Activated T-cell treated with anti-CD3 and anti-CD28 coated beads for 48 hours (primary cell): Measurements from ENCODE around the gene STX4.

ENCODE experiments used
- DNase-seq: peaks from one replicate; pipeline ENCODE4 v3.0.0-alpha.2; 2020; ENCODE audit warnings: low read depth

STX4 gene

DNA sequence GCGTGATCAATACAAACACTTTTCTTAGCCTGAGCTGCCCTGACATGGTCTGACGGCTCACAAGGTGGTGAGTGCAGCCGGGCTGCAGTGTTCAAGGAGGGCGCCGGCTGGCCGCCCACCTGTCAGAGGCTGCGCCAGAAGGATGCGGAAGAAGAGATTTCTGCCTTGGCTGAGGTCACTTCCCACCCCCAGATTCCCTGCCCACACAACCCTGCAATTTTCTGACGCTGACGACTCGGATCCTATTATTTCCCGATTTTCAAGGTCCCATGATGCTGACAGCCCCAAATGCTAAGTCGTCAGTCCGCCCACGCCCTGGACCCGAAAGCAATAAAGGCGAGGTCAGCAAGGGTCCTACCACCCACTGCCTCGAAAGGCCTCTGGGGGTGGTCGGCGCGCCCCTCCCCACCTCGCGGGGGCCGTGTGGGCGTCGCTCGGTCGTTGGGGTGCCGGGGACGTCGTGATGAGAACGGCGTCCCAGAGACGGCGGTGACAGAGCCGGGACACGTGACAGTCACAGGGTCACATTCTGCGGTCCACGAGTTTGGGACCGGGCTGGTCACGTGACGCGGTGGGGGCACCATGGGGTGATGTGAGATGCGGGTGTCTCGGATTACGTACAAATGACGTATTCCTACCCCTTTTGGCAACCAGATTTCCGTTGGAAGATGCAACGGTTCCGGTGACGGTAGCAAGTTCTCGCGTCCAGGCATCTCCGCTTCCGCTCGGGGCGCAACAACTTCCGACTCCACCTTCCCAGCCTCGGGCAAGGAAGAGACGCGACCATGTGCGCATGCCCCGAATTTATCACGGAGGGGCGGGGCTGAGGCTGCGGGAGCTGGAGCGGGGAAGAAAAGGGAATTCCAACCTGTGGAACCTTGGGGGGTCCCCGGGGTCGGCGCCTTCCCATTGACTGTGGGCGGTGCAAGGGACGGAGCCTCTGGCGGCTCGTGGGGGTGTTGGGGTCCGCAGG lies at the start of gene STX4:
Gene STX4 (plus strand): TSS at position 823 of the 973 bp plus-strand sequence. CDS start 248 bp downstream, outside the sequence.
- peak; percentile 93 for DNase-seq

DNA sequence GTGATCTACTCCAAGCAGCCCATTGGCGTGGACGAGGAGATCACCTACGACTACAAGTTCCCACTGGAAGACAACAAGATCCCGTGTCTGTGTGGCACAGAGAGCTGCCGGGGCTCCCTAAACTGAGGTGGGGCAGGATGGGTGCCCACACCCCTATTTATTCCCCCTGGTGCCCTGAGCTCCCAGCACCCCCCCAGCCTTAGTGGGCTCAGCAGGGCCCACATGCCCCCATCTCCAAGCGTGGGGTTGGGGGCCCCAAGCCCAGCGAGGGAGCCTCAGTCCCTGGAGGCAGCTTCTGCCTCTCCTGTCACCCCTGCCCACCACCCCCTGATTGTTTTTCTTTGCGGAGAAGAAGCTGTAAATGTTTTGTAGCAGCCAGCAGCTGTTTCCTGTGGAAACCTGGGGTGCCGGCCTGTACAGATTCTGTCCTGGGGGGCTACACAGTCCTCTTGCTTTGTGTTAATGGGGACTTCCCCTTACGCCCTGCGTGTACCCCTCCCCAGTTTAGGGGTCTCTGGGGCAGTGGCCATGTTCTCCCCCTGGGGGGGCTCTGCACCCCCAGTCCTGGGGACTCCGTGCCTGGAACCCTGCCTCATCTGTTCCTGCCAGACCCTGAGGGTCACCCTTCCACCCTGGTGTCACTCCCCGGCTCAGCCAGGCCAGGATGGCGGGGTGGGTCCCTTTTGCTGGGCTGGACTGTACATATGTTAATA lies 49.3 kb upstream of the STX4 start:
- no peak for DNase-seq

DNA sequence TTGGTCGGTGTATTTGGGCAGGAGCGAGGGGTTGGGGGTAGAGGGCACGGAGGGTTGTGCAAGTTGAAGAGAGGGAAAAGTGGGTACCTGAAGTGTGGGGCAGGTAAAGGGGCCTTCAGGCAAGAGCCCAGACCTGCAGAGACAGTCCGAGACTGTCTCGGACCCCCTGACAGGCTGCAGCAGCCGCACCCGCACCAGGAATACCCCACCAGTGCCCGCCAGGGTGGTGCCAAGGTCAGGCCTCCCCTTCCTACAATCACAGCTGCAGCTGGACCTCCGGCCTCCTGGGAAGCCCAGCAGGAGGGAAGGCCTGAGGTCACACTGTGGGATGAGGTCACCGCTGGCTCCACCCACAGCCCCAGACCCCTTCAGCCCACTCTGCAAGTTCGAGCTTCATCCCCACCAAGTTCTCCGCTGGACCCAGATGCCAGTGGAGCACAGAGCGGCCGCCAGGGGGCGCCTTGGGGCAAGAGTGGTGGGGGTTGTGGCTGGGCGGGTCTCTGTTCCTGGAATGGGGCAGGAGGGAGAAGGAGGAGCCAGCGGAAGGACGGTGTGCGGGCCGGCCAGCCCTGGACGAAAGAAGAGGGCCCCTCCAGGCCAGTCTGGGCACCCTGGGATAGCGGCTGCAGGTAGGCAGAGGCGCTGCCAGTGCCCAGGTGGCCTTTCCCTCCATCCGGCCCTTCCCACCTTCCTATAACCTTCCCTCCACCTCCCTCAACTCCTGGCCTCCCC lies 48.5 kb upstream of the STX4 start, which contains the start of gene HSD3B7:
Gene HSD3B7 (plus strand): TSS at position 539 of the 732 bp plus-strand sequence. CDS start 452 bp downstream, outside the sequence.
- DNase-seq, result peak; percentile 77

- DNase-seq, result no peak
These were observed 47.8 kb upstream of the STX4 start for GRCh38 chr16:30985401-30986128.

- DNase-seq, result no peak
These were observed 47.0 kb upstream of the STX4 start for GRCh38 chr16:30986129-30986991.

DNA sequence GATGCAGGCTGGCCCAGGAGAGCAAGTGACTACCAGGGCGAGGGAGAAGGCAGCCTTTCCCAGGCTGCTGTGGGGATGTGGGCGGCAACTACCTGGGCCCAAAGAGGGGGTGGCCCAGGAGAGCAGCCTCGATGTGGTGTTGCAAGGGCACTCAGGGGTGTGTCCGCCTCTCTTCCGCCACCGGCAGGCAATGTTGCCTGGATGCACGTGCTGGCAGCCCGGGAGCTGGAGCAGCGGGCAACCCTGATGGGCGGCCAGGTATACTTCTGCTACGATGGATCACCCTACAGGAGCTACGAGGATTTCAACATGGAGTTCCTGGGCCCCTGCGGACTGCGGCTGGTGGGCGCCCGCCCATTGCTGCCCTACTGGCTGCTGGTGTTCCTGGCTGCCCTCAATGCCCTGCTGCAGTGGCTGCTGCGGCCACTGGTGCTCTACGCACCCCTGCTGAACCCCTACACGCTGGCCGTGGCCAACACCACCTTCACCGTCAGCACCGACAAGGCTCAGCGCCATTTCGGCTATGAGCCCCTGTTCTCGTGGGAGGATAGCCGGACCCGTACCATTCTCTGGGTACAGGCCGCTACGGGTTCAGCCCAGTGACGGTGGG lies 45.7 kb upstream of the STX4 start:
- DNase-seq, result no peak

- no peak for DNase-seq
These were observed 43.8 kb upstream of the STX4 start for GRCh38 chr16:30989469-30990047.

DNA sequence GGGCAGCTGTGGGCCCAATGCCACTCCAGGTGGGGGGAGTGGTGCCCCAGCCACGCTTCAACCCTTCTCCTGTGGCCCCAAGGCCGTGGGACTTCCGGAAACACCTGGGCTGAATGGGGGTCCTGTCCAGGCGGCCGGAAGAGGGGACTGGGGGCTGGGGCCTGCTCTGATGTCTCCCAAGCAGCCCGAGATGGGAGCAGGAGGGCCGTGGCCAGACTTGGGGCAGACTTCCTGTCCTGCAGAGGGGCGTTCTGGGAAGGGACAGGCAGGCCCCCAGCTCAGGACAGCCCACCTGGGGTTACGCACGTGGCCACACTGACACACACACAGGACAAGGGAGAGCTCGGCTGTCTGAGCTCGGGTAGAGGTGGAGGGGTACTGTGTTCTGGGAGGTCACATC lies 43.3 kb upstream of the STX4 start:
- no peak for DNase-seq

DNA sequence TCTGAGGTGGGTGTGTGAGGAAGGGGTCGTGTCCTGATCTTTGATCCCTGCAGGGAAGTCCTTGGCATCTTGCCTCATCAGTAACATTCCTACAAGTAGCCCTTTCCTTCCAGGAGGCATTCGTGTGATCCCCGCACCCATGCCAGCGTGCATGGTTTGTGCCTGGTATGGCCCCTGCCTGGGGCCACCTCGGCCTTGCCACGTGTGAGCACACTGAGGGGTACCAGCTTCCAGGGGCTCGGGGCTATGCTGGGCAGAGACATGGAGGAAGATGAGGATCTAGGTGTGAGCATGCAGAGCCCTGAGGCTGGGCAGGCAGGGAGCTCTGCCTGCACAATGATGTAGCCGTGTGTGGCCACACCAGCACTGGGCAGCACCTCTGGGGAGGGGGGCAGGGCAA lies 42.3 kb upstream of the STX4 start:
- no peak for DNase-seq

DNA sequence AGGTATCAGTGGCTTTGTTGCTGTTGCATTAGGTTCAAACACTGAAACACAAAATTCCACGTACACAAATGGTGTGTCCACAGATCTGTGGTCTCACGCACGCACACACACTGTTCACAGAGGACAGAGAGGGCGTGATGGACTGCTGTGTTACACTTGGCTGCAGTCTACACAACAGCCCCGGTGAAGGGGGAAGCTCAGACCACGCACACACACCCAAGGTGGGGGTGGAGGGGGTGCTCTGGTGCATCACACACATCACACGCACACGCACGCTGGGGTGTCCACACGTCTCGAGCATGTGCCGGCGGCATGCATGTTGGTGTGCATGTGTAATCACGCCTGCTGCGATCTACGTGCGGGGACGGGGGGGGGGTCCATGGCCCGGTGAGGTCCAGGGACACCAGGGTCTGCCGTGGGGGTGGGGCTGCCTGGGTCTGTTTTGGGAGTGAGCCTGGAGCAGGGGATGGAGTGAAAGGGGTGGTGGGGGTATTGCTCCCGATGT lies 41.0 kb upstream of the STX4 start:
- no peak for DNase-seq

DNA sequence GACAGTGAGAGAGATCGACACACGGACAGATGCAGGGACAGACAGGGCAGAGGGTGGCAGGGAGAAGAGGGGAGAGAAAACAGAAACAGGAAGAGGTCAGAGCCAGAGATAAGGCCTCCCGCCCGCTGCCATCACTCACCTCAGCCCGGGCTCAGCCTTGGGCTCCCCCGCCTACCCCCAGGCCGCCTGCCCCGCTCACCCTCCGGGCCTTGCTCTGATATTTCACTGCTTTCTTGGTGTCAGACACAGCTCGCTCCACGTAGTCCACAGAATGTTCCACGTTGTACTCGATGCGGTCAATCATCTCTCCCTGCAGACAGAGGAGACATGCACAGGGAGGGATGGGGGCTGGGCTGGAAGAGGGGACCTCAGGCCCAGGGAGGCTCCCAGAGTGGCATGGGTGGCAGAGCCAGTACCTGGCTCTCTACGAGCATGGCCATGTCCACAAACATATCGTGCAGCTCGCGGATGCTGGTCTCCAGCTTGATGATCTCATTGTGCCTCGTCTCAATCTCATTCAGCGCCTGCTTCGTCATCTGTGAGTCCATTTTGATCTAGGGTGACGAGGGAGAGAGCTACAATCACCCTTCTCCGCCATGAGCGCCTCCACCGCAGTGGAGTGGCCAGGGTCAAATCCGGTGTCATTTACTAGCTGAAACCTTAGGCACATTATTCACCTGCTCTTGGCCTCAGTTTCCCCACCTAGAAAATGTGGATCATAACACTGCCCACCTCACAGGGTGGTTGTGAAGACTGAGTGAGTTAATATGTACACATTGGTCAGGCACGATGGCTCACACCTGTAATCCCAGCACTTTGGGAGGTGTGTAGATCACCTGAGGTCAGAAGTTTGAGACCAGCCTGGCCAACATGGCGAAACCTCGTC lies 40.2 kb upstream of the STX4 start:
- no peak for DNase-seq

DNA sequence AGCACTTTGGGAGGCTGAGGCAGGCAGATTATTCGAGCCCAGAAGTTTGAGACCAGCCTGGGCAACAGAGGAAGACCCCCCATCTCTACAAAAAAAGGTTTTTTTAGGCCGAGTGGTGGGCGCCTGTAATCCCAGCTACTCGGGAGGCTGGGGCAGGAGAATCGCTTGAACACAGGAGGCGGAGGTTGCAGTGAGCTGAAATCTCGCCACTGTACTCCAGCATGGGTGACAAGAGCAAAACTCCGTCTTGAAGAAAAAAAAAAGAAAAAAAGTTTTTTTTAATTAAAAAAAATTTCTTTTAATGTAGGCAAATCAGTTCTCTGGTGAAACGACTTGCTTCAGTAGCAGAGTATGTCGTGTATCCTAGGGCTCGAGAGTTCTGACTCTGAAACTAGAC lies 37.4 kb upstream of the STX4 start:
- DNase-seq, result no peak

DNA sequence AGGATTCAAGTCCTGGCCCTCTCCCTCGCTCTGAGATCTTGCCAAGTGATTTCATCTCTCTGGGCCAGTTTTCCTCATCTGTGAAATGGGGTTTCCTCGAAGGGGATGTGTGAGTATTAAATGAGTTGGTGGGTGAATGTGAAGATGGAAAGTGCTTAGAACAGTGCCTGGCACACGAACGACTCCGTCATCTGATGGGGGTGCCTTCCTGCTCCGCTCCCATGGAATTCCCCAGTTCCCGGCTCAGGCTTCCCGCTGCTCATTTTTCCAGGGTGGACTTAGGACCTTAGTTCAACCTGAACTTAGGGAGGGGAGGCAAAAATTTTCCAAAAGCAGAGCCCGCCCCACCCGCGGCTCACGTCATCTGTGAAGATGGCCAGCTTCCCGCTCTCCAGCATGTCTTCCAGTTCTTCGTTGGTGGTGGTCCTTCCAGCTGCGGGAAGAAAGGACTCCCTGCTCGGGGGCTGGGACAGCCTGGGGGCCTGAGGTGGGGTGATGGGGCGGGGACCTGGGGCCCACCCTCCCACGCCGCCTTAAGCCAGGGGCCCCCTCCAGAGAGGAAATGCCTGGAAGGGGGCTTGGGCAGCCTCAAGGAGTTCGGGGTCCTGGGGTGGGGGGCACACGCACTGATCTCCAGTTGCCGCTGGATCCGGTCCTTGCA lies 36.9 kb upstream of the STX4 start:
- DNase-seq, result no peak

- DNase-seq, result peak; percentile 83
These were observed 36.2 kb upstream of the STX4 start for GRCh38 chr16:30996985-30997724.

DNA sequence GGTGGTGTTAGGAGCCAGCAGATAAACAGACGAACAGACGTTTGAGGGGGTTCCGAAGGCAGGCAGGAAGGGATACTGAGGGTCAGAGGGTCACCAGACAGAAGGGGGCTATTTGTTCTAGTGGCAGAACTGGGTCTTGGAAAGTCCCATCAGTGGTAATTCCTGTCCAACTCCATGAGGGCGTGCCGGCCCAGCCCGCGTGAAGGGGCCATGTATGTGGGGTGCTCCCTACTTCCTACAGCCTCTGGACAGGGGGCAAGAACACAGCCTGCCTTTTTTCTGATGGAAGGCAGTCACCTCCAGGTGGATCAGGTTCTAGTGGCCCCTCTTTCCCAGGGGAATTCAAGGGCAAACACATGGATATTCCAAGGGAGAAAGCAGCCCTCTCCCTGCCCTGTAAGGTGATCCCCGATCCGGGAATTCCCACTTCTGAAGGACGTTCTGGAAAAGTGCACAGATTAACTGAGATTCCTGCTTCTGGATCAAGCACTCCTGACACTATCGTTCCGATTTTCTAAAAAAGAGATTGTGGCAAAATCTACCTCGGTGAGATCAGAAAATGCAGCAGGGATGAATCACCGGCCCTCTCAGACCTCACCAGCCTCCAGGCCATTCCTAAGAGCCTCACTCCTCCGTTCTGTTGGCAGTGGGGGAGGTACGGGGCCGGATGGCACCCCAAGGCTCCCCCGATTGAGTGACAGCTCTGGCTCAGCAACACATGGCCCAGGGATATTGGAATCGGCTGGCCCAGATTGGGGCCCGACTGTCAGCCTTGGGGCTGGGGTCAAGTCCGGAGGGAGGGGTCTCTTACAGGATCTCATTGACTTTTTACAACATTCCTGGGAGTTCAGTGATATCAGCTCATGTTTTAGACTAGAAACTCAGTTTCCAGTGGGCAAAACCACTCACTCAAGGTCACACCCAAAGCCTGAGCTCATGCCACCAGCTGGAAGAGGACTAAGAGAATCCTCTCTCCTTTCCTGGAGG lies 35.3 kb upstream of the STX4 start:
- no peak for DNase-seq
